ENCODE results near the gene MYO1C.

MYO1C gene

GRCh38 chr17:1471490-1471889 lies 21.0 kb downstream of the MYO1C start:
- TF ChIP-seq CTCF (IDR thresholded peaks at IDR 0.05), result no peak

GRCh38 chr17:1470755-1471462 lies 21.6 kb downstream of the MYO1C start:
- TF ChIP-seq CTCF (IDR thresholded peaks at IDR 0.05), result no peak

GRCh38 chr17:1470071-1470754 lies 22.3 kb downstream of the MYO1C start:
- no peak for TF ChIP-seq CTCF (IDR thresholded peaks at IDR 0.05)

DNA sequence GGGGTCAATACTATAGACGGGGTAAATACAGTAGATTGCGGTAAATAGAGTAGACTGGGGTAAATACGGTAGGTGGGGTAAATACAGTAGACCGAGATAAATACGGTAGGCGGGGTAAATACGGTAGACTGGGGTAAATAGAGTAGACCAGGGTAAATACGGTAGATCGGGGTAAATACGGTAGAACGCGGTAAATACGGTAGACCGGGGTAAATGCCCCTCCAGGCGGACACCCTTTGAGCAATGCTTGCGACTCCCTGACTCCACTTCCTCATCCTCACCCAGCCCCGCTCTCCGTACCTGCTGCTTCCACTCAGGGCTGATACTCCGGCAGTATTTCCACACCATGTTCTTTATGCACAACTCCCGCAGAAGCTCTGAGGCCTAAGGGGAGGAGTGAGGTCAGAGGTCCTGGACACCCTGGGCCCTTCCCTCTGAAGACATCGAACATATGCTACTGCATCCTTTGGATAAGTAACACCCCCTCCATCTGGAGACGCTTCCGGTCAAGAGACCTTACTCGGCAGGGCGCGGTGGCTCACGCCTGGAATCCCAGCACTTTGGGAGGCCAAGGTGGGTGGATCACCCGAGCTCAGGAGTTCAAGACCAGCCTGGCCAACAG lies 23.1 kb downstream of the MYO1C start:
- TF ChIP-seq CTCF (IDR thresholded peaks at IDR 0.05), result no peak

GRCh38 chr17:1467898-1468492 lies 24.5 kb downstream of the MYO1C start:
- TF ChIP-seq CTCF (IDR thresholded peaks at IDR 0.05), result no peak

DNA sequence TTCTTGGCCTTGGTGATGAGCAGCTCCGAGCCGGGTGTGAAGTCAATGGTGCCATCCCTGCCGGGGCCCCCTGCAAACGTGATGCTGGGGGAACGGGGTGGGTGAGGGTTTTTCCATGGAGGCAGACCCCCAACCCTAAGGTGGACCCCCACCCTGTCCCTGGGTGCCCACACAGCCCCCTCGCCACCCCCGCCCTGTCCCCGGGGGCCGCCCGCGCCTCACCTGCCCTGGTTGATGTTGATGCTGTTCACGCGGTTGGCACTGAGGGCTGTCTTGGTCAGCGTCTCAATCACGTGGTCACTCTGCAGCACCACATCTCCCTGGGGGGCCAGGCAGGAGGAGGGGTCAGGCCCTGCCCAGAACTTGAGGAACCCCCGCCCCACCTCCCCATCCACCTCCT lies 25.2 kb downstream of the MYO1C start:
- TF ChIP-seq CTCF (IDR thresholded peaks at IDR 0.05), result no peak

DNA sequence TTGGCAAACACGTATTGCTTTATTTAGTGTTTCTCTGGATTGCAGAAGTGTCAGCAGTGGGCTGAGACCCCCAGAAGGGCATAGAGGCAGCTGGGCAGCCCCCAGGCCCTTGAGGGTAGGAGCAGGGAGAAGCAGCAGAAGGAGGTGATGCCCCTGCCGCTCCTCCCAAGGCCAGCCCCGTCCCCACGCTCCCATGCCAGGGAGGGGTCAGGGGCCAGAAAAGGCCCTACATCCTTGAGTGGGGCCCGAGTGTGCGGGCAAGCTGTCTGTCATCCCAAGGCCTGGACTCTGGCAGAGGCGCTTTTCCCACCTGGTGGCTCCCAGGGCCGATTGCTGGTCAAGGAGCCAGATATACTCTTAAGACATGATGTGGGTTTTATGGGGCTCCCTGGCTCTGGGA lies 28.3 kb downstream of the MYO1C start:
- no peak for TF ChIP-seq CTCF (IDR thresholded peaks at IDR 0.05)

Data from LNCAP (cell line).